GM12878 (cell line): ENCODE measurements around the gene PTPRN2. TPM values are rescaled to one million over a fixed set of nuclear protein-coding genes. Genes with fewer than 3 reads are reported as not detected.

Source experiments
- ATAC-seq: fragments of 200-7000 bp; cut with Tn5 transposase; 3 replicates; pipeline ENCODE4 v1.9.1; 2020; ENCODE audit warnings: mild to moderate bottlenecking, moderate library complexity
- BruUV-seq: library from RNA; stranded (reverse); fragments of 400-500 nt; replicated peaks from 2 replicates; lab custom pipeline; 2021; lab: Mats Ljungman, UMichigan
- CTCF ChIA-PET: fragments of 300-600 bp; sonication (Branson Sonifier 250); formaldehyde crosslinking; extraction: SDS; loops from one replicate; lab custom pipeline; 2021; ENCODE audit warnings: inconsistent platforms; lab: Yijun Ruan, JAX
- POLR2A ChIA-PET: fragments of 350-600 bp; formaldehyde crosslinking; extraction: SDS; loops from one replicate; lab custom pipeline; 2021; ENCODE audit warnings: inconsistent platforms; lab: Charles Lee
- RAD21 ChIA-PET: fragments of 300-600 bp; sonication (Branson Sonifier 250); formaldehyde crosslinking; loops from one replicate; lab custom pipeline; 2023; ENCODE audit warnings: antibody characterized with exemption; ENCODE audit not compliant: unreplicated experiment; lab: Charles Lee
- SMC1A ChIA-PET: fragments of 300-600 bp; sonication (Branson Sonifier 250); formaldehyde crosslinking; loops from one replicate; lab custom pipeline; 2023; ENCODE audit not compliant: unreplicated experiment, uncharacterized antibody; lab: Charles Lee
- DNase-seq: peaks from one replicate; pipeline ENCODE4 v3.0.0-alpha.2; 2011; ENCODE audit warnings: low read depth, low spot score
- FAIRE-seq: peaks from 3 replicates; lab custom pipeline; 2011; peaks lifted over from hg19 to GRCh38; lab: Jason Lieb, UNC
- H2AFZ ChIP-seq: 2 replicates; pipeline ENCODE4 v1.6.0; 2011; ENCODE audit warnings: low read depth, low read length, control low read depth; ENCODE audit not compliant: control insufficient read depth
- H3K27ac ChIP-seq: 2 replicates; pipeline ENCODE4 v1.5.1; 2011; ENCODE audit warnings: control low read depth; ENCODE audit not compliant: control insufficient read depth, insufficient read depth
- H3K27me3 ChIP-seq, 2 experiments: replicated peaks in 1 of 2; 2 replicates each; pipeline versions ENCODE4 v1.6.0 to v1.6.1; 2011; ENCODE audit warnings: low read length in 1 of 2; ENCODE audit not compliant: control insufficient read depth in 2 of 2, insufficient read depth in 2 of 2
- H3K36me3 ChIP-seq, 2 experiments: 2 replicates each; pipeline ENCODE4 v1.5.1; 2011; ENCODE audit warnings: low read length in 1 of 2; ENCODE audit not compliant: control insufficient read depth in 2 of 2, insufficient read depth in 2 of 2
- H3K4me1 ChIP-seq: 2 replicates; pipeline ENCODE4 v1.6.1; 2011; ENCODE audit warnings: mild to moderate bottlenecking, low read length, moderate library complexity, mixed read lengths; ENCODE audit not compliant: control insufficient read depth, insufficient read depth
- H3K4me2 ChIP-seq: 2 replicates; pipeline ENCODE4 v1.6.0; 2011; ENCODE audit warnings: control low read depth; ENCODE audit not compliant: control insufficient read depth, insufficient read depth
- H3K4me3 ChIP-seq: fragments of 200-600 bp; sonication (generic); 2 replicates; pipeline ENCODE4 v1.5.1; 2016
- H3K79me2 ChIP-seq: 2 replicates; pipeline ENCODE4 v1.6.0; 2011; ENCODE audit warnings: low read length; ENCODE audit not compliant: control insufficient read depth, insufficient read depth
- H3K9ac ChIP-seq: 2 replicates; pipeline ENCODE4 v1.8.0; 2011; ENCODE audit warnings: low read length, control low read depth, mixed read lengths; ENCODE audit not compliant: control insufficient read depth, insufficient read depth
- H3K9me3 ChIP-seq: replicated peaks from 3 replicates; pipeline ENCODE4 v1.5.1; 2011; ENCODE audit warnings: mild to moderate bottlenecking, low read length; ENCODE audit not compliant: control insufficient read depth, insufficient read depth
- H4K20me1 ChIP-seq: 2 replicates; pipeline ENCODE4 v1.6.0; 2011; ENCODE audit not compliant: control insufficient read depth, insufficient read depth
- CEBPB ChIP-seq, 2 experiments: fragments of 150-350 bp in 1 of 2; IDR thresholded peaks; 2 replicates each; pipeline ENCODE4 v1.6.1; 2012 to 2014; ENCODE audit warnings: low read depth in 2 of 2, low read length in 2 of 2, borderline replicate concordance in 1 of 2, inconsistent platforms in 1 of 2
- EGR1 ChIP-seq, 2 experiments: IDR thresholded peaks; 1 replicate in 1 of 2; 2 replicates in 1 of 2; pipeline ENCODE4 v1.6.1; 2011 to 2012; ENCODE audit warnings: low read depth in 2 of 2, low read length in 2 of 2, borderline replicate concordance in 1 of 2, mild to moderate bottlenecking in 1 of 2, moderate library complexity in 1 of 2
- ESRRA ChIP-seq: IDR thresholded peaks from 2 replicates; pipeline ENCODE4 v1.6.1; 2012; ENCODE audit warnings: mild to moderate bottlenecking, low read length, improper control_type of control experiment
- HDGF ChIP-seq: fragments of 450-650 bp; IDR thresholded peaks from 2 replicates; pipeline ENCODE4 v1.6.1; 2016; ENCODE audit warnings: antibody characterized with exemption
- PAX5 ChIP-seq: IDR thresholded peaks from 2 replicates; pipeline ENCODE4 v1.6.1; 2011; ENCODE audit warnings: low read depth, low read length, borderline replicate concordance
- RAD21 ChIP-seq: IDR thresholded peaks from 2 replicates; pipeline ENCODE4 v1.6.1; 2011; ENCODE audit warnings: mild to moderate bottlenecking, low read depth, low read length, moderate library complexity; ENCODE audit not compliant: insufficient read depth
- RAD51 ChIP-seq: fragments of 450-650 bp; IDR thresholded peaks from 2 replicates; pipeline ENCODE4 v1.6.1; 2016; ENCODE audit warnings: moderate library complexity, mild to moderate bottlenecking, inconsistent platforms
- RBBP5 ChIP-seq: fragments of 200-600 bp; sonication (generic); conservative IDR thresholded peaks from 2 replicates; pipeline ENCODE4 v1.6.1; 2016
- RCOR1 ChIP-seq: conservative IDR thresholded peaks from 2 replicates; pipeline ENCODE4 v1.6.1; 2012; ENCODE audit warnings: low read depth, low read length, improper control_type of control experiment
- SMAD1 ChIP-seq: fragments of 450-650 bp; IDR thresholded peaks from 2 replicates; pipeline ENCODE4 v1.6.1; 2018; ENCODE audit warnings: mild to moderate bottlenecking, low read depth; ENCODE audit not compliant: partially characterized antibody
- SREBF2 ChIP-seq: IDR thresholded peaks from 2 replicates; pipeline ENCODE4 v1.6.1; 2012; ENCODE audit warnings: mild to moderate bottlenecking, low read length
- TARDBP ChIP-seq: IDR thresholded peaks from 2 replicates; pipeline ENCODE4 v1.6.1; 2016; ENCODE audit warnings: borderline replicate concordance
- TCF12 ChIP-seq: IDR thresholded peaks from 2 replicates; pipeline ENCODE4 v1.6.1; 2011; ENCODE audit warnings: low read depth, mild to moderate bottlenecking, low read length
- WGBS: methylation state at CpG from one replicate; pipeline ENCODE4 v1.1.6; 2016; ENCODE audit warnings: low lambda C conversion rate; ENCODE audit not compliant: insufficient replicate concordance, insufficient coverage; ENCODE audit errors: missing lambda C conversion rate; 5-methylcytosine and 5-hydroxymethylcytosine counted together
- in situ Hi-C: fragments of 300-500 bp; cut with MboI; formaldehyde crosslinking; loops from 9 replicates; pipeline ENCODE4 v1.14.3; 2018; ENCODE audit warnings: mixed read lengths
- intact Hi-C: fragments of 100-400 bp; cut with micrococcal nuclease; formaldehyde crosslinking; loops from one replicate; pipeline ENCODE4 v1.14.2; 2022; ENCODE audit not compliant: unreplicated experiment
- polyA plus RNA-seq, 11 experiments: library from polyadenylated mRNA; depleted of rRNA in 4 of 11; unstranded in 6 of 11; stranded (reverse) in 5 of 11; fragments of >200 nt; fragmentation: Nextera tagmentation in 4 of 11; fragmentation: Illumina TruSeq in 1 of 11; extraction: Ambion mirVana in 4 of 11; extraction: Trizol in 1 of 11; gene quantifications; 1 replicate in 1 of 11; 2 replicates in 10 of 11; pipeline versions ENCODE4 v1.2.1 to v1.2.3, GENCODE V29; 2011 to 2016; ENCODE audit warnings: inconsistent platforms in 2 of 11, missing spikeins in 2 of 11, low read depth in 1 of 11
- total RNA-seq, 4 experiments: library from RNA; depleted of rRNA in 3 of 4; stranded (reverse); fragments of >200 nt in 3 of 4; fragmentation: Illumina TruSeq in 1 of 4; extraction: Trizol in 1 of 4; gene quantifications; 2 replicates each; pipeline versions ENCODE4 v1.2.1 to v1.2.3, GENCODE V29; 2013 to 2021
- TF ChIP-seq, protein P1 (sequence below): IDR thresholded peaks from 2 replicates; pipeline ENCODE4 v1.6.1; 2011; ENCODE audit warnings: mild to moderate bottlenecking, low read depth, low read length, moderate library complexity; ENCODE audit not compliant: insufficient replicate concordance
- TF ChIP-seq, protein P2 (sequence below): IDR thresholded peaks from 2 replicates; pipeline ENCODE4 v1.6.1; 2011; ENCODE audit warnings: borderline replicate concordance, low read depth, mild to moderate bottlenecking, moderate library complexity, low read length; ENCODE audit not compliant: insufficient read depth, poor library complexity, severe bottlenecking

PTPRN2 gene
- total and polyA plus RNA-seq, 10 of the 15 experiments (the other 5 are each of a cell fraction or from before 2014, with no cell fraction given) = 5.4 TPM; not detected in 9

DNA sequence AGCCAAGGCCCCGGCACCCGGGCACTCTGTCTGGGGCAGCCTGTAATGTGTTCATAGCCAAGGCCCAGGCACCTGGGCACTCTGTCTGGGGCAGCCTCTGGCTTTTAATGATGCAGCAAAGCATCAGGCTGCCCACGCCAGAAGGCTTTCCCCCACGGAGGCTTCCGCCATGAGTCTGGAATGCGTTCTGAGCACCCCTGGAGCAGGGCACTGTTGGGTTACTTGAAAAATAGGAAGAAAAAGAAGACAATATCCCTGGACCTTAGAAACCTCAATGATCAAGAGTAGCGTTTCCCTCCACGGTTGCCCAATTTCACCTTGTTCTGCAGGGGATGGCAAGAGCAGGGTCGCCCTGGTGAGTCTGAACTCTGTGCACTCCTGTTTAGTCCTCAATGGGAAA lies 565.0 kb downstream of the PTPRN2 start:
- Histone ChIP-seq H3K27me3 (no peaks in the 10 kb centered on the region), H3K4me1 (no peaks in the 10 kb centered on the region), H3K9ac (no peak overlapping the region), H2AFZ (no peak overlapping the region), H4K20me1 (no peaks in the 10 kb centered on the region), H3K36me3 (no peaks in the 10 kb centered on the region), H3K9me3 (no peaks in the 10 kb centered on the region; the same call in 2 of the 3 replicates), H3K79me2 (no peaks in the 10 kb centered on the region), H3K27ac (no peak overlapping the region), H3K4me2 (no peak overlapping the region), H3K4me3 (no peak overlapping the region)
- ChIA-PET SMC1A (no interaction called here), CTCF (no interaction called here), POLR2A (no interaction called here), RAD21 (no interaction called here)
- intact Hi-C loops = no loop called here
- no peak for TF ChIP-seq PAX5
- TF ChIP-seq, protein P1, sequence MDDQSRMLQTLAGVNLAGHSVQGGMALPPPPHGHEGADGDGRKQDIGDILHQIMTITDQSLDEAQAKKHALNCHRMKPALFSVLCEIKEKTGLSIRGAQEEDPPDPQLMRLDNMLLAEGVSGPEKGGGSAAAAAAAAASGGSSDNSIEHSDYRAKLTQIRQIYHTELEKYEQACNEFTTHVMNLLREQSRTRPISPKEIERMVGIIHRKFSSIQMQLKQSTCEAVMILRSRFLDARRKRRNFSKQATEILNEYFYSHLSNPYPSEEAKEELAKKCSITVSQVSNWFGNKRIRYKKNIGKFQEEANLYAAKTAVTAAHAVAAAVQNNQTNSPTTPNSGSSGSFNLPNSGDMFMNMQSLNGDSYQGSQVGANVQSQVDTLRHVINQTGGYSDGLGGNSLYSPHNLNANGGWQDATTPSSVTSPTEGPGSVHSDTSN = no peak
- no peak for TF ChIP-seq SREBF2
- no peak for TF ChIP-seq RBBP5
- TF ChIP-seq RAD51 = no peak
- ATAC-seq (no peak), FAIRE-seq (no peak), DNase-seq (no peak)
- in situ Hi-C loops = no loop called here
- BruUV-seq = no TSS peak
- 44% methylated on average over 9 of the region's 9 CpGs for WGBS

DNA sequence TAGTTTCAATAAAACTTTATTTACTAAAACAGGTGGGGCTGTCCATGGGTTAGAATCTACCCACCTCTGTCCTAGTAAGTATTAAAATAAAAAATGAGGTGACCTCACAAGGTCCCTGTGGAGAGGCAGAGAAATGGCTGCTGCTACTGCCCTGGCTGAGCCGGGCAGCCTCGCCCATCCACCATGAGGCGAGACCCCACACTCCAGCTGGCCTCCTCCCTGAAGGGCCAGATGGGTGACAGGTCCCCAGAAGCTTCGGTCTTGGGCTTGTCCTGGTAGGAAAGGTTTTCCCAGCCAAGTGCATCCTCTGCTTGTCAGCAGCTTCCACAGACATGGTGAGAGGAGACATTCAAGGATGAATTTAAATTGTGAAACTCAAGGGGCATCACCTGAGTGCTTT lies 565.8 kb downstream of the PTPRN2 start:
- ChIA-PET SMC1A (no interaction called here), POLR2A (no interaction called here), RAD21 (no interaction called here), CTCF (no interaction called here)
- Histone ChIP-seq H4K20me1 (no peaks in the 10 kb centered on the region), H3K4me3 (no peak overlapping the region), H3K27me3 (no peaks in the 10 kb centered on the region), H3K27ac (no peak overlapping the region), H2AFZ (no peak overlapping the region), H3K9me3 (no peaks in the 10 kb centered on the region; the same call in 2 of the 3 replicates), H3K36me3 (no peaks in the 10 kb centered on the region), H3K79me2 (no peaks in the 10 kb centered on the region), H3K9ac (no peak overlapping the region), H3K4me1 (no peaks in the 10 kb centered on the region), H3K4me2 (no peak overlapping the region)
- DNase-seq = no peak
- intact Hi-C loops = no loop called here
- no TSS peak for BruUV-seq
- WGBS = 20% methylated on average over 4 of the region's 4 CpGs
- ATAC-seq = no peak
- no peak for FAIRE-seq
- in situ Hi-C loops = no loop called here
- TF ChIP-seq ESRRA (no peak), RAD21 (no peak), RCOR1 (no peak), CEBPB (IDR thresholded peaks at IDR 0.05; ENCODE audit: borderline replicate concordance in 1 of 2, low read depth in 2 of 2, low read length in 2 of 2) (no peak), TARDBP (no peak), HDGF (no peak), SMAD1 (no peak), TCF12 (no peak), EGR1 (IDR thresholded peaks at IDR 0.05; ENCODE audit: borderline replicate concordance in 1 of 2, low read depth in 2 of 2, low read length in 2 of 2) (no peak)
- TF ChIP-seq, protein P1 = no peak
- TF ChIP-seq, protein P2, sequence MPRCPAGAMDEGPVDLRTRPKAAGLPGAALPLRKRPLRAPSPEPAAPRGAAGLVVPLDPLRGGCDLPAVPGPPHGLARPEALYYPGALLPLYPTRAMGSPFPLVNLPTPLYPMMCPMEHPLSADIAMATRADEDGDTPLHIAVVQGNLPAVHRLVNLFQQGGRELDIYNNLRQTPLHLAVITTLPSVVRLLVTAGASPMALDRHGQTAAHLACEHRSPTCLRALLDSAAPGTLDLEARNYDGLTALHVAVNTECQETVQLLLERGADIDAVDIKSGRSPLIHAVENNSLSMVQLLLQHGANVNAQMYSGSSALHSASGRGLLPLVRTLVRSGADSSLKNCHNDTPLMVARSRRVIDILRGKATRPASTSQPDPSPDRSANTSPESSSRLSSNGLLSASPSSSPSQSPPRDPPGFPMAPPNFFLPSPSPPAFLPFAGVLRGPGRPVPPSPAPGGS = no peak
